Ishikawa (cell line): ENCODE measurements around the gene DYRK1A.

ENCODE experiments used
- CEBPB ChIP-seq: IDR thresholded peaks from 2 replicates; pipeline ENCODE4 v1.6.1; 2012
- EP300 ChIP-seq: IDR thresholded peaks from 2 replicates; pipeline ENCODE4 v1.6.1; 2012; ENCODE audit warnings: borderline replicate concordance
- RAD21 ChIP-seq: IDR thresholded peaks from 2 replicates; pipeline ENCODE4 v1.6.1; 2012; ENCODE audit warnings: low read depth
- TAF1 ChIP-seq: IDR thresholded peaks from 2 replicates; pipeline ENCODE4 v1.6.1; 2012; ENCODE audit warnings: low read depth, mild to moderate bottlenecking
- TCF12 ChIP-seq: IDR thresholded peaks from 2 replicates; pipeline ENCODE4 v1.6.1; 2012; ENCODE audit warnings: low read depth
- TEAD4 ChIP-seq: IDR thresholded peaks from 2 replicates; pipeline ENCODE4 v1.6.1; 2012
- TF ChIP-seq, protein P1 (sequence below): IDR thresholded peaks from 2 replicates; pipeline ENCODE4 v1.6.1; 2012
- TF ChIP-seq, protein P2 (sequence below): IDR thresholded peaks from 2 replicates; pipeline ENCODE4 v1.6.1; 2012; ENCODE audit warnings: low read depth, mild to moderate bottlenecking
- TF ChIP-seq, protein P3 (sequence below): IDR thresholded peaks from 2 replicates; pipeline ENCODE4 v1.6.1; 2012

DNA sequence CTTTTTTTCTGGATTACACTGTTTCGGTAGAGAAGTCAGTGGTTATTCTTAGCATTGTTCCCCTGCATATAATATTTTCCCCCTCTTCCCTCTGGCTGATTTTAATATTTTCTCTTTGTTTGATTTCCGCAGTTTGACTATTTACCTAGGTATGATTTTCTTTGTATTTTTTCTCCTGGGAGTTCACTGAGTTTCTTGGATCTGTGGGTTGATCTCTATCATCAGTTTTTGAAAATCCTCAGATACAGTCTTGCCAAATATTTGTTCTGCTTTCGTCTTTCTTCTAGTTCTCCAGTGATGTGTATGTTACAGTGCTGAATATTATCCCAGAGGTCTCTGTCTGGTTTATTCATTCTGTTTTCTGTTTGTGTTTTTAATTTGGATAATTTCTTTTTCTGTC is 136.4 kb downstream of the DYRK1A start:
- no peak for TF ChIP-seq TCF12
- no peak for TF ChIP-seq RAD21
- no peak for TF ChIP-seq TAF1
- no peak for TF ChIP-seq EP300
- TF ChIP-seq, protein P1, sequence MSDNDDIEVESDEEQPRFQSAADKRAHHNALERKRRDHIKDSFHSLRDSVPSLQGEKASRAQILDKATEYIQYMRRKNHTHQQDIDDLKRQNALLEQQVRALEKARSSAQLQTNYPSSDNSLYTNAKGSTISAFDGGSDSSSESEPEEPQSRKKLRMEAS: no peak
- TF ChIP-seq, protein P2, sequence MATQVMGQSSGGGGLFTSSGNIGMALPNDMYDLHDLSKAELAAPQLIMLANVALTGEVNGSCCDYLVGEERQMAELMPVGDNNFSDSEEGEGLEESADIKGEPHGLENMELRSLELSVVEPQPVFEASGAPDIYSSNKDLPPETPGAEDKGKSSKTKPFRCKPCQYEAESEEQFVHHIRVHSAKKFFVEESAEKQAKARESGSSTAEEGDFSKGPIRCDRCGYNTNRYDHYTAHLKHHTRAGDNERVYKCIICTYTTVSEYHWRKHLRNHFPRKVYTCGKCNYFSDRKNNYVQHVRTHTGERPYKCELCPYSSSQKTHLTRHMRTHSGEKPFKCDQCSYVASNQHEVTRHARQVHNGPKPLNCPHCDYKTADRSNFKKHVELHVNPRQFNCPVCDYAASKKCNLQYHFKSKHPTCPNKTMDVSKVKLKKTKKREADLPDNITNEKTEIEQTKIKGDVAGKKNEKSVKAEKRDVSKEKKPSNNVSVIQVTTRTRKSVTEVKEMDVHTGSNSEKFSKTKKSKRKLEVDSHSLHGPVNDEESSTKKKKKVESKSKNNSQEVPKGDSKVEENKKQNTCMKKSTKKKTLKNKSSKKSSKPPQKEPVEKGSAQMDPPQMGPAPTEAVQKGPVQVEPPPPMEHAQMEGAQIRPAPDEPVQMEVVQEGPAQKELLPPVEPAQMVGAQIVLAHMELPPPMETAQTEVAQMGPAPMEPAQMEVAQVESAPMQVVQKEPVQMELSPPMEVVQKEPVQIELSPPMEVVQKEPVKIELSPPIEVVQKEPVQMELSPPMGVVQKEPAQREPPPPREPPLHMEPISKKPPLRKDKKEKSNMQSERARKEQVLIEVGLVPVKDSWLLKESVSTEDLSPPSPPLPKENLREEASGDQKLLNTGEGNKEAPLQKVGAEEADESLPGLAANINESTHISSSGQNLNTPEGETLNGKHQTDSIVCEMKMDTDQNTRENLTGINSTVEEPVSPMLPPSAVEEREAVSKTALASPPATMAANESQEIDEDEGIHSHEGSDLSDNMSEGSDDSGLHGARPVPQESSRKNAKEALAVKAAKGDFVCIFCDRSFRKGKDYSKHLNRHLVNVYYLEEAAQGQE: no peak
- TF ChIP-seq TEAD4: no peak
- TF ChIP-seq, protein P3, sequence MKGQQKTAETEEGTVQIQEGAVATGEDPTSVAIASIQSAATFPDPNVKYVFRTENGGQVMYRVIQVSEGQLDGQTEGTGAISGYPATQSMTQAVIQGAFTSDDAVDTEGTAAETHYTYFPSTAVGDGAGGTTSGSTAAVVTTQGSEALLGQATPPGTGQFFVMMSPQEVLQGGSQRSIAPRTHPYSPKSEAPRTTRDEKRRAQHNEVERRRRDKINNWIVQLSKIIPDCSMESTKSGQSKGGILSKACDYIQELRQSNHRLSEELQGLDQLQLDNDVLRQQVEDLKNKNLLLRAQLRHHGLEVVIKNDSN: no peak
- TF ChIP-seq CEBPB: no peak
